Duodenal mucosa (tissue), 2 donors: Measurements from ENCODE around the gene RGL3.
"Not testable (repeated sequence)": the region's sequence is repeated elsewhere in the genome, so short reads cannot be mapped to it uniquely, and the experiment has no call there.

Source experiments
- H3K27ac ChIP-seq: one replicate; pipeline ENCODE4 v1.7.0; 2013; ENCODE audit warnings: low read depth, low read length
- H3K27me3 ChIP-seq, 2 donors: one replicate each; pipeline ENCODE4 v1.7.0; 2013; ENCODE audit warnings: low read length in 2 of 2, control low read depth in 1 of 2; ENCODE audit not compliant: insufficient read depth in 2 of 2, control insufficient read depth in 1 of 2
- H3K36me3 ChIP-seq, 2 donors: one replicate each; pipeline ENCODE4 v1.7.0; 2013; ENCODE audit warnings: low read length in 2 of 2, control low read depth in 1 of 2; ENCODE audit not compliant: insufficient read depth in 2 of 2, control insufficient read depth in 1 of 2
- H3K4me1 ChIP-seq, 2 donors: one replicate each; pipeline ENCODE4 v1.7.0; 2013; ENCODE audit warnings: low read length in 2 of 2, control low read depth in 1 of 2; ENCODE audit not compliant: insufficient read depth in 2 of 2, control insufficient read depth in 1 of 2
- H3K4me3 ChIP-seq, 2 donors: one replicate each; pipeline ENCODE4 v1.7.0; 2013; ENCODE audit warnings: low read length in 2 of 2, low read depth in 1 of 2
- H3K9ac ChIP-seq, 2 donors: one replicate each; pipeline ENCODE4 v1.7.0; 2013; ENCODE audit warnings: low read length in 2 of 2, low read depth in 1 of 2
- H3K9me3 ChIP-seq, 2 donors: one replicate each; pipeline ENCODE4 v1.7.0; 2013; ENCODE audit warnings: low read length in 2 of 2, control low read depth in 1 of 2; ENCODE audit not compliant: control insufficient read depth in 1 of 2

RGL3 gene

GRCh38 chr19:11458236-11458900, 39.3 kb upstream of the RGL3 start:
- no peaks in the 10 kb centered on the region for H3K36me3 ChIP-seq
- no peak overlapping the region for H3K9ac ChIP-seq
- H3K9me3 ChIP-seq: no peaks in the 10 kb centered on the region
- no peaks in the 10 kb centered on the region for H3K27me3 ChIP-seq
- no peaks in the 10 kb centered on the region for H3K4me1 ChIP-seq
- H3K27ac ChIP-seq: no peak overlapping the region
- H3K4me3 ChIP-seq: no peak overlapping the region

- Histone ChIP-seq H3K9me3 (no peaks in the 10 kb centered on the region), H3K9ac (no peak overlapping the region), H3K4me1 (no peaks in the 10 kb centered on the region), H3K27ac (no peak overlapping the region), H3K27me3 (no peaks in the 10 kb centered on the region), H3K4me3 (no peak overlapping the region), H3K36me3 (no peaks in the 10 kb centered on the region)
These were observed 38.7 kb upstream of the RGL3 start for GRCh38 chr19:11457831-11458230.

DNA sequence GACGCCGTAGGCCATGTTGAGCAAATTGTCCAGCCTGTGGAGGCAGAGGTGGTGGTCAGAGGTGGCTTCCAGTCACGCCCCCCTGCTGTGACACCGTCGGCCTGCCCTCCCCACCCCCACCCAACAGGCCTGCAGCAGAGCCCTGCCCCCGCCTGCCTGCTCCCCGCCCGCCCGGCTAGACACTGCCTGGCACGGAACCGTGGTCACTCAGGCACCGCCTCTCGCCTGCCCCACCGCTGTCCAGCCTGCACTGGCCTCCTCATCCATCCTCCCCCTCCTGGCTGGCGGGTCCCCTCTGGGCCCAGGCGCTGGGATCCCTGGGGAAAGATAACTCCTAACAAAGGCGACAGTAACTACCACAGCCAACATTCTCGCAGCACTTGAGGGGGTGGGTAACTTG, 38.0 kb upstream of the RGL3 start:
- Histone ChIP-seq H3K9ac (no peak overlapping the region), H3K27ac (no peak overlapping the region), H3K36me3 (no peaks in the 10 kb centered on the region), H3K9me3 (no peaks in the 10 kb centered on the region), H3K27me3 (no peaks in the 10 kb centered on the region), H3K4me3 (no peak overlapping the region), H3K4me1 (no peaks in the 10 kb centered on the region)

DNA sequence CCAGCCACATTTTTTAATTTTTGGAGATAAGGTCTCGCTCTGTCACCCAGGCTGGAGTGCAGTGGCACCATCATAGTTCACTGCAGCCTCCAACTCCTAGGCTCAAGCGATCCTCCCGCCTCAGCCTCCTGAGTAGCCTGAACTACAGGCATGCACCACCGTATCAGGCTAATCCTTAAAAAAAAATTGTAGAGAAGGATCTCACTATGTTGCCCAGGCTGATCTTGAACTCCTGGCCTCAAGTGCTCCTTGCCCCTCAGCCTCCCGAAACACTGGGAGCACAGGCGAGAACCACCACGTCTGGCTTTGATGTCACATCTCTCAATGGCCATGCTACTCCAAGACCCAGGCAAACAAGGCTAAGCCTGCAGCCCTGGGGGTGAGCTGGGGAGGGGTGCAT, 37.5 kb upstream of the RGL3 start:
- Histone ChIP-seq H3K36me3 (no peaks in the 10 kb centered on the region), H3K4me3 (no peak overlapping the region), H3K4me1 (no peaks in the 10 kb centered on the region), H3K27me3 (no peaks in the 10 kb centered on the region), H3K9me3 (no peaks in the 10 kb centered on the region), H3K9ac (no peak overlapping the region), H3K27ac (no peak overlapping the region)

DNA sequence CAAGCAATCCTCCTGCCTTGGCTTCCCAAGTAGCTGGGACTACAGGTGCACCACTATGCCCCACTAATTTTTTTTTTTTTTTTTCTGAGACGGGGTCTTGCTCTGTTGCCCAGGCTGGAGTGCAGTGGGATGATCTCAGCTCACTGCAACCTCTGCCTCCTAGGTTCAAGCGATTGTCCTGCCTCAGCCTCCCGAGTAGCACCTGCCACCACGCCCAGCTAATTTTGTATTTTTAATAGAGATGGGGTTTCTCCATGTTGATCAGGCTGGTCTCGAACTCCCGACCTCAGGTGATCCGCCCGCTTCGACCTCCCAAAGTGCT, 36.1 kb upstream of the RGL3 start:
- H3K27ac ChIP-seq, H3K4me3 ChIP-seq, H3K27me3 ChIP-seq, H3K36me3 ChIP-seq, H3K9ac ChIP-seq, H3K4me1 ChIP-seq, H3K9me3 ChIP-seq: not testable (repeated sequence)

- Histone ChIP-seq H3K9me3 (no peaks in the 10 kb centered on the region), H3K4me3 (no peak overlapping the region), H3K27ac (no peak overlapping the region)
These were observed 34.6 kb upstream of the RGL3 start for GRCh38 chr19:11453468-11454341.

DNA sequence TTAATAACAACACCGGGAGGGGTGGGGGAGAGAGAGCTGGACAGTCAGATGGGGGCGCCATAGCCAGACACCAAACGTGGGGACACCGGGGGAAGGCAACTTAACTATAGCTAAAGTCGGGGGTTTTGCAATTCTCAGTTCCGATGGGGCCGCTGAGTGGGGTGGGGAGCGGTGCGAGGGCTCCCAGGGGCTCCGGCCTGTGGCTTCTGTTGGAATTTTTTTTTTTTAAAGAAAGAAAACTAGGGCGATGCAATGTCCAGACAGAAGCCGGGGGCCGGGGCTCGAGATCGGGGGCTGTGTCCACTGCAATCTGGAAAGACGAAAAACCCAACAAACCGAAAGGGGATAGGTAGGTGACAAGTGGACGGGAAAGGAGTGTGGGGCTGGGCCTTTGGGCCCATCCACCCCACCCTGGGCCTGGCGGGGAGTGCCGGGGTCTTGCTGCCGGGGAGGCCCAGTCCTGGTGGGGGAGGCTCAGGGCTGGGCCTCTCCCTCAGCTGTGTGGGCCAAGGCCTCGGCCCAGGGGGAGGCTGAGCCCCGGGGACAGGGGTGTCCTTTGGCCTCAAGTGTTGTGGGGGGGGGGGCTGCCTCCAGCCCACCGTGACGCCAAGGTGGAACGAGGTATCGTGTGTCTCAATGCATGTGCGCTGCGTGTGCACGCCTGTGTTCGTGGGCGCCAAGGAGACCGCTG, 33.7 kb upstream of the RGL3 start:
- Histone ChIP-seq H3K4me1 (no peaks in the 10 kb centered on the region), H3K36me3 (peaks cover 0 to 23% of the 10 kb centered on the region in 2 donors), H3K27ac (no peak overlapping the region), H3K4me3 (no peak overlapping the region), H3K9ac (no peak overlapping the region), H3K27me3 (no peaks in the 10 kb centered on the region), H3K9me3 (no peaks in the 10 kb centered on the region)

More at GRCh38 chr19:11453468-11454341, 34.6 kb upstream of the RGL3 start:
- Histone ChIP-seq H3K36me3 (peaks cover 0 to 14% of the 10 kb centered on the region in 2 donors), H3K4me1 (no peaks in the 10 kb centered on the region), H3K27me3 (no peaks in the 10 kb centered on the region), H3K9ac (no peak overlapping the region)

DNA sequence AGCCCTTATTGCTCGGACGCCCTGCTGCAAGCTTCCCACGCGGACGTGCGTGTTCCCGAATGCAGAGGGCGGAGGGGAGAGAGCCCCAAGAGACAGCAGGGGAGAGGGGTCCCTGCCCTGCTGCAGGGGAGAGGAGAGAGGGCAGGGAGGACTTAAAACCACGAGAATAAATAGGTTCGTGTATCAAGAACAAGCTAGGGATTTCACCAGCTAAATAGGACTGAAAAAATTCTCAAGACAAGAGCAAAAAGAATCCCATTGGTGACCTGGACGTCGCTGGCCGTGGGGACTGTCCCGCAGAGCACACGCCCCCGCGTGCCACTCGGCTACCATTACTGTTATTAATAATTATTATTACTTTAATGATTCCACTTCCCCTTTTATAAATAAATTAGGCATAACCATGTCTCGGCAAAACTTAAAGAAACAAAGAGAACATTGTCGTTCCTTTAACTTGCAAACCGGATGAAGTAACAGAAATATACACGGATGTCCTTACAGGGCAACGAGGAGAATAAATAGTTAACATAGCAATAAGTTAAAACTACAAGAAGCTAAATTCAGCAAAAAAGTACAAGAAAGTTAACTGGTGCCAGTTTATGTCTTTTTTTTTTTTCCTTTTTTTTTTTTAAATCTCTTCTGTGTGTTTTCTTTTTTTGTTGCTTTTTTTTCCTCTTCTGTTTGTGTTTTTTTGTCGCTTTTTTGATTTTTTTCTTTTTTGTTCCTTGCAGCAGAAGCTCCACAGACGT, 32.9 kb upstream of the RGL3 start:
- Histone ChIP-seq H3K4me1 (no peaks in the 10 kb centered on the region), H3K36me3 (peaks cover 0 to 31% of the 10 kb centered on the region in 2 donors), H3K27me3 (no peaks in the 10 kb centered on the region), H3K9ac (no peak overlapping the region), H3K27ac (no peak overlapping the region), H3K4me3 (no peak overlapping the region), H3K9me3 (no peaks in the 10 kb centered on the region)

- Histone ChIP-seq H3K9ac (no peak overlapping the region), H3K36me3 (peaks cover 0 to 33% of the 10 kb centered on the region in 2 donors), H3K27ac (no peak overlapping the region), H3K27me3 (no peaks in the 10 kb centered on the region), H3K4me1 (no peaks in the 10 kb centered on the region), H3K9me3 (no peaks in the 10 kb centered on the region), H3K4me3 (no peak overlapping the region)
These were observed 32.3 kb upstream of the RGL3 start for GRCh38 chr19:11451327-11451870.
